NK-92 (cell line): ENCODE measurements around the gene ENO2.
"Not testable (repeated sequence)": the region's sequence is repeated elsewhere in the genome, so short reads cannot be mapped to it uniquely, and the experiment has no call there.

Source experiments
- DNase-seq: peaks from one replicate; lab custom pipeline; 2025; ENCODE audit not compliant: unreplicated experiment; lab: John Stamatoyannopoulos, UW

Gene ENO2

GRCh38 chr12:6886206-6886999 is 28.0 kb upstream of the ENO2 start:
- DNase-seq, result not testable (repeated sequence)

- DNase-seq, result no peak
These were observed 26.9 kb upstream of the ENO2 start for GRCh38 chr12:6887460-6887859.

DNA sequence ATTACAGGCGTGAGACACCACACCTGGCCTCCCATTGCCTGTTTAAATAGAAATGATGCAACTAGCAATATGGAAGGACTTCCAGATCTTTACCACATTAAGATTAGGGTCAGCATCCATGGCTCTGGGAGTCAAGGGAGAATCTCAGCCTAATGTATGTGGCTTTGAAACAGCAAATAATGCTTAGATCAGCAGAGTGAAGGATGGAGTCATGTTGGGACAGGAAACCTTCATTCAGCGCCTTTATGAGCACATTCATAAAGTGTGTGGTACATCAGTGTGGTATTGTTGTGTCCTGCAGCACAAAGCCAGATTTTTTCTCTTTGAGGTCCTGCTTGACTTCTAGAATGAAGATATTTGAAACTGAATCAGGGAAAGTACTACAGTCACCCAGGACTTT is 26.0 kb upstream of the ENO2 start:
- no peak for DNase-seq

GRCh38 chr12:6888794-6889193 is 25.6 kb upstream of the ENO2 start:
- not testable (repeated sequence) for DNase-seq

- not testable (repeated sequence) for DNase-seq
These were observed 24.4 kb upstream of the ENO2 start for GRCh38 chr12:6889775-6890573.

- DNase-seq, result peak; percentile 93
These were observed 23.4 kb upstream of the ENO2 start for GRCh38 chr12:6890789-6891645.

DNA sequence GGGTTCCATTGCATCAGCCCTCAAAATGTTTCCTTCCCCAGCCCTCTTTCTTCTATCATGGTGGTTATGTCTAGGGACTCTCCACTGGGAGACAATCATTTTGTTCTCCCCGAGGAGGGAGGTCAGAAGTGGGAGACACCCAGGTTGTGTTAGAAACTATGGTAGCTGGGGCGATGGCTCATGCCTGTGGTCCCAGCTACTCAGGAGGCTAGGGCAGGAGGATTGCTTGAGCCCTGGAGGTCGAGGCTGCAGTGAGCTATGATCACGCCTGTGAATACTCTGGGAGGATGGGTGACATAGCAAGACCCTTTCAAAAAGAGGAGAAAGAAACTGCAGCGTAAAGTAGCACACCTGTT is 22.8 kb upstream of the ENO2 start:
- no peak for DNase-seq

DNA sequence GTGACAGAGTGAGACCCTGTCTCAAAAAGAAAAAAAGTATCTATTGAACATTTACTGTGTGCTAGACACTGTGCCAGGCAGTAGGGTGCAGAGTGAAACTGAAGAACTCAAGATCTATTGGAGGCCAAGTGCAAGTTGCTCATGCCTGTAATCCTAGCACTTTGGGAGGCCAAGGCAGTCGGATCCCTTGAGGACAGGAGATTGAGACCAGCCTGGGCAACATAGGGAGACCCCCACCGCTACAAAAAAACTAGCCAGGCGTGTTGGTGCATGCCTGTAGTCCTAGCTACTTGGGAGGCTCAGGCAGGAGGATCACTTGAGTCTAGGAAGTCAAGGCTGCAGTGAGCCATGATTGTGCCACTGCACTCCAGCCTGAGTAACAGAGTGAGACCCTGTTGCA is 21.7 kb upstream of the ENO2 start:
- not testable (repeated sequence) for DNase-seq

GRCh38 chr12:6894321-6894720 is 20.1 kb upstream of the ENO2 start:
- no peak for DNase-seq

DNA sequence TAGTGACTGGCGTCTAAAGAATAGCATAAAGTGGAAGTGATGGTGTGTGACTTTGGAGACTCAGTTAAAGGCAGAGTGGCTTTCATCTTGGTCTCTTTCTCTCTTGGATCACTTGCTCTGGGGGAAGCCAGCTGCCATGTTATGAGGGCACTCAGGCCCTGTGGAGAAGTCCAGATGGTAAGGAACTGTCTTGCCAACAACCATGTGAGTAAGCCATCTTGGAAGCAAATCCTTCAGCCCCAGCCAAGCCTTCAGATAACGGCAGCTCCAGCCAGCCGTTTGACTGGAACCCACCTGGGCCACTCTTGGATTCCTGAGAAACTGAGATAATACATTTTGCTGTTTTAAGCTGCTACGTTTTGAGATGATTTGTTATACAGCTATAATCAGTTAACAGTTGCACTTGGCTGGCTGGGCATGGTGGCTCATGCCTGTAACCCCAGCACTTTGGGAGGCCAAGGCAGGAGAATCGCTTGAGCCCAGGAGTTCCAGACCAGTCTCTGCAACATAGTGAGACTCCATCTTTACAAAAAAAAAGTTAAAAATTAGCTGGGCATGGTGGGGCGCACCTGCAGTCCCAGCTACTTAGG is 17.4 kb upstream of the ENO2 start:
- no peak for DNase-seq

DNA sequence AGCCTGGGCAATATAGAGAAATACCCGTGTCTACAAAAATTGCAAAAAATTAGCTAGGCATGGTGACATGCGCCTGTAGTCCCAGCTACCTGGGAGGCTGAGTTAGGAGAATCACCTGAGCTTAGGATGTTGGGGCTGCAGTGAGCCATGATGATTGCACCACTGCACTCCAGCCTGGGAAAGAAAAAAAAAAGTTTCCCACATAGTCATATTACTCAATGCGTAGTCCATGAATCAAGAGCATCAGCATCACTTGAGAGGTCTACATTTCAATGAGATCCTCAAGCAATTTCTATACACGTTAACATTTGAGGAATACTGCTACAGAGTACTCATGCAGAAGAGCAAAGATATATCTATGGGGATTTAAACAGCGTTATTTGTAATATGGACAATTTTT is 15.0 kb upstream of the ENO2 start:
- no peak for DNase-seq

GRCh38 chr12:6899837-6900519 is 14.4 kb upstream of the ENO2 start:
- DNase-seq, result no peak

DNA sequence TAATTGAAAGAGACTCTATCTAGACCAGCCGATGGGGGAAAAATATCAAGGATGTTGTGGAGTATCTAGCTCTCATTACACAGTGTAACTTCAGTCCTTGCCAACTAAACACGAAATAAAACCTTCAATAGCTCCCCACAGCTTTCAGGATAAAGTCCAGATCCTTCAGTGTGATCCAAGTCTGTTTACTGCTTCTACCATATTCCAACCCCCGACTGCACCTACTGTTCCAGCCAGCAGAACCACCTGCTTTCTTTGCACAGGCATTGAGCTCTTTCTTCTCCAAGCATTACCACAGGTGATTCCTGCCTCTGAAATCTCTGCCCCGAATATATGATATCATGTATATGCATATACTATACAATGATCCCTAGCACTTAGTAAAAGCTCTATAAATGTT is 11.9 kb upstream of the ENO2 start:
- DNase-seq, result no peak

DNA sequence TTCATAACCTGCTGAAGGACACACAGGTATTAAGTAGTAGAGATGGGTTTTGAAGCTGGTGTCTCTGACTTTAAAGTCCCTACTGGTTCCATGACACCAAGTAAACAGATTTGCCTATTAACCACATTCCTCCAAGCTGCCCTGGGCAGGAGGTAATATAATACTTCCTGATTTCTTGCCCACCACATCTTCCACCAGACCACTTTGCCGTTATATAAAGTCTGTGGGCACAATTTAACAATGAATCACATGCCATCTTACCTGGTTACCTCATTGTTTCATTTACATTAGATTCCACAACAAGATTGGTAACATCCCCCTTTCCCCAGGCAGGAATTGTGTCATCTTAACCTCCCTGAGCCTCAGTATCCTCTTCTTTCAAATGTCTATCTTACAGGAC is 10.7 kb upstream of the ENO2 start:
- no peak for DNase-seq

- peak; percentile 72 for DNase-seq
These were observed 9.8 kb upstream of the ENO2 start, which contains the start of gene LRRC23 for GRCh38 chr12:6904280-6905276. TSS of gene LRRC23 (plus strand) at chr12:6904822. CDS start at chr12:6905634, 812 bp downstream.

GRCh38 chr12:6905414-6906040 is 8.9 kb upstream of the ENO2 start:
- DNase-seq, result no peak

DNA sequence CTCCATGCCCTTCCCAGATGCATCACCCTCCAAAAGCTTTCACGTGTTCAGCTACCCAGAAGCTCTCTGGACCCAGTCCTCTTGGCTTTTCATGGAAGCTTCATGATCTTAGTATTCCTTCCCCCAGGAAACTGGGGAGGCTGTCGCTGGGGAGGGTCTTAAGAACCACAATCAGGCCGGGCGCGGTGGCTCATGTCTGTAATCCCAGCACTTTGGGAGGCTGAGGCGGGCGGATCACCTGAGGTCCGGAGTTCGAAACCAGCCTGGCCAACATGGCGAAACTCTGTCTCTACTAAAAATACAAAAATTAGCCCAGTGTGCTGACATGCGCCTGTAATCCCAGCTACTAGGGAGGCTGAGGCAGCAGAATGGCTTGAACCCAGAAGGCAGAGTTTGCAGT is 6.2 kb upstream of the ENO2 start:
- not testable (repeated sequence) for DNase-seq

GRCh38 chr12:6909421-6910145 is 4.8 kb upstream of the ENO2 start:
- no peak for DNase-seq
